COLO668 (cell line): ENCODE data around the gene CMBL.
"Not testable (repeated sequence)": the region's sequence is repeated elsewhere in the genome, so short reads cannot be mapped to it uniquely, and the experiment has no call there.

Experiments used
- DNase-seq: peaks from one replicate; lab custom pipeline; 2025; ENCODE audit not compliant: unreplicated experiment; lab: John Stamatoyannopoulos, UW

The CMBL gene

GRCh38 chr5:10262121-10262774 lies 45.5 kb downstream of the CMBL start:
- peak; percentile 47 for DNase-seq

- no peak for DNase-seq
These were observed 46.6 kb downstream of the CMBL start for GRCh38 chr5:10261065-10261464.

- DNase-seq = no peak
These were observed 47.8 kb downstream of the CMBL start for GRCh38 chr5:10259899-10260298.

- no peak for DNase-seq
These were observed 49.8 kb downstream of the CMBL start for GRCh38 chr5:10257870-10258269.

- no peak for DNase-seq
These were observed 53.0 kb downstream of the CMBL start for GRCh38 chr5:10254686-10255085.

GRCh38 chr5:10253390-10253789 lies 54.3 kb downstream of the CMBL start:
- no peak for DNase-seq

GRCh38 chr5:10251405-10251804 lies 56.3 kb downstream of the CMBL start:
- no peak for DNase-seq

GRCh38 chr5:10250806-10251276 lies 56.9 kb downstream of the CMBL start:
- DNase-seq = no peak

- DNase-seq = peak; percentile 97
These were observed 57.5 kb downstream of the CMBL start, which contains the start of gene CCT5 for GRCh38 chr5:10249948-10250805. CCT5 (plus strand) TSS chr5:10250280; CDS start chr5:10250341, 61 bp downstream.

- DNase-seq = no peak
These were observed 59.1 kb downstream of the CMBL start for GRCh38 chr5:10248378-10249260.

- DNase-seq = not testable (repeated sequence)
These were observed 60.5 kb downstream of the CMBL start for GRCh38 chr5:10247217-10247616.

GRCh38 chr5:10246761-10247160 lies 60.9 kb downstream of the CMBL start:
- no peak for DNase-seq

- no peak for DNase-seq
These were observed 63.3 kb downstream of the CMBL start for GRCh38 chr5:10244342-10244944.

- DNase-seq = no peak
These were observed 64.0 kb downstream of the CMBL start for GRCh38 chr5:10243660-10244240.

GRCh38 chr5:10235350-10235749 lies 72.4 kb downstream of the CMBL start:
- DNase-seq = no peak

- DNase-seq = peak; percentile 35
These were observed 74.2 kb downstream of the CMBL start for GRCh38 chr5:10233505-10233904.

- DNase-seq = no peak
These were observed 74.7 kb downstream of the CMBL start for GRCh38 chr5:10233011-10233410.

- no peak for DNase-seq
These were observed 75.3 kb downstream of the CMBL start for GRCh38 chr5:10232386-10232785.

- DNase-seq = no peak
These were observed 78.2 kb downstream of the CMBL start for GRCh38 chr5:10229306-10230048.

GRCh38 chr5:10228288-10228687 lies 79.4 kb downstream of the CMBL start:
- DNase-seq = no peak
